IMR-90 (cell line): ENCODE measurements around the gene KDM3A. TPM values are rescaled to one million over a fixed set of nuclear protein-coding genes. Genes with fewer than 3 reads are reported as not detected.

ENCODE experiments used
- ATAC-seq: fragments of 200-7000 bp; cut with Tn5 transposase; 2 replicates; pipeline ENCODE4 v1.9.1; 2020; ENCODE audit warnings: low read depth, mild to moderate bottlenecking, moderate library complexity
- BruUV-seq: library from RNA; stranded (reverse); fragments of 400-500 nt; replicated peaks from 2 replicates; lab custom pipeline; 2021; lab: Mats Ljungman, UMichigan
- CTCF ChIA-PET: fragments of 300-600 bp; formaldehyde crosslinking; extraction: SDS; loops from one replicate; lab custom pipeline; 2021; ENCODE audit warnings: antibody characterized with exemption; lab: Yijun Ruan, JAX
- POLR2A ChIA-PET: fragments of 300-600 bp; sonication (Branson Sonifier 250); formaldehyde crosslinking; loops from one replicate; lab custom pipeline; 2022; ENCODE audit warnings: antibody characterized with exemption; ENCODE audit not compliant: unreplicated experiment; lab: Charles Lee
- DNase-seq: peaks from one replicate; pipeline ENCODE4 v3.0.0; 2013
- H2AFZ ChIP-seq: replicated peaks from 2 replicates; pipeline ENCODE3; 2013; ENCODE audit warnings: low read length, mild to moderate bottlenecking; ENCODE audit not compliant: poor library complexity
- H2AK5ac ChIP-seq: 2 replicates; pipeline ENCODE4 v1.6.1; 2013; ENCODE audit warnings: low read depth, low read length, inconsistent platforms
- H2AK9ac ChIP-seq: replicated peaks from 2 replicates; pipeline ENCODE3; 2013; ENCODE audit warnings: mild to moderate bottlenecking, low read depth, low read length, moderate library complexity; ENCODE audit not compliant: poor library complexity
- H2BK120ac ChIP-seq: 2 replicates; pipeline ENCODE4 v1.6.1; 2013; ENCODE audit warnings: low read depth, low read length, inconsistent platforms
- H2BK15ac ChIP-seq: 3 replicates; pipeline ENCODE4 v1.6.1; 2013; ENCODE audit warnings: low read depth, low read length, inconsistent platforms
- H2BK20ac ChIP-seq: 2 replicates; pipeline ENCODE4 v1.6.1; 2013; ENCODE audit warnings: low read depth, mild to moderate bottlenecking, inconsistent platforms, low read length, moderate library complexity
- H2BK5ac ChIP-seq: 2 replicates; pipeline ENCODE4 v1.6.1; 2013; ENCODE audit warnings: mild to moderate bottlenecking, low read depth, low read length, inconsistent platforms; ENCODE audit not compliant: poor library complexity, severe bottlenecking
- H3K14ac ChIP-seq: replicated peaks from 2 replicates; pipeline ENCODE4 v1.6.1; 2013; ENCODE audit warnings: low read depth, low read length, inconsistent platforms
- H3K18ac ChIP-seq: 2 replicates; pipeline ENCODE4 v1.6.1; 2013; ENCODE audit warnings: low read depth, low read length, control low read depth
- H3K23ac ChIP-seq: 2 replicates; pipeline ENCODE4 v1.6.1; 2013; ENCODE audit warnings: low read depth, low read length, inconsistent platforms
- H3K27ac ChIP-seq: 2 replicates; pipeline ENCODE4 v1.5.1; 2013; ENCODE audit warnings: mild to moderate bottlenecking, control low read depth, low read length; ENCODE audit not compliant: insufficient read depth
- H3K27me3 ChIP-seq: 2 replicates; pipeline ENCODE4 v1.6.1; 2013; ENCODE audit warnings: low read length; ENCODE audit not compliant: control insufficient read depth, insufficient read depth
- H3K36me3 ChIP-seq: 2 replicates; pipeline ENCODE4 v1.6.1; 2013; ENCODE audit warnings: low read length, mixed read lengths; ENCODE audit not compliant: control insufficient read depth, insufficient read depth
- H3K4ac ChIP-seq: 2 replicates; pipeline ENCODE4 v1.6.1; 2013; ENCODE audit warnings: low read depth, low read length, inconsistent platforms
- H3K4me1 ChIP-seq: 2 replicates; pipeline ENCODE4 v1.6.1; 2013; ENCODE audit warnings: low read length, mixed read lengths; ENCODE audit not compliant: control insufficient read depth, insufficient read depth
- H3K4me2 ChIP-seq: 2 replicates; pipeline ENCODE4 v1.6.1; 2013; ENCODE audit warnings: low read depth, mild to moderate bottlenecking, control low read depth, low read length, moderate library complexity
- H3K4me3 ChIP-seq: 2 replicates; pipeline ENCODE4 v1.5.1; 2013; ENCODE audit warnings: low read depth, mild to moderate bottlenecking, control low read depth, low read length, moderate library complexity; ENCODE audit not compliant: insufficient read depth
- H3K56ac ChIP-seq: 2 replicates; pipeline ENCODE4 v1.6.1; 2013; ENCODE audit warnings: low read length, inconsistent platforms; ENCODE audit not compliant: insufficient read depth; ENCODE audit errors: extremely low read depth
- H3K79me1 ChIP-seq, 2 experiments: 2 replicates each; pipeline ENCODE4 v1.6.1; 2013; ENCODE audit warnings: low read length in 2 of 2, inconsistent platforms in 1 of 2, low read depth in 1 of 2
- H3K9ac ChIP-seq: 2 replicates; pipeline ENCODE4 v1.6.1; 2013; ENCODE audit warnings: low read depth, low read length, control low read depth
- H3K9me1 ChIP-seq: 2 replicates; pipeline ENCODE4 v1.6.1; 2013; ENCODE audit warnings: low read length, inconsistent platforms; ENCODE audit not compliant: insufficient read depth
- H3K9me3 ChIP-seq: 2 replicates; pipeline ENCODE4 v1.6.1; 2013; ENCODE audit warnings: low read length; ENCODE audit not compliant: control insufficient read depth, insufficient read depth
- H4K20me1 ChIP-seq: 2 replicates; pipeline ENCODE4 v1.6.1; 2013; ENCODE audit warnings: low read length, inconsistent platforms; ENCODE audit not compliant: insufficient read depth
- H4K5ac ChIP-seq: 2 replicates; pipeline ENCODE4 v1.6.1; 2013; ENCODE audit warnings: mild to moderate bottlenecking, low read depth, low read length, control low read depth
- H4K8ac ChIP-seq, 2 experiments: 2 replicates each; pipeline ENCODE4 v1.6.1; 2013; ENCODE audit warnings: low read depth in 2 of 2, low read length in 2 of 2, control low read depth in 1 of 2, inconsistent platforms in 1 of 2
- H4K91ac ChIP-seq: 2 replicates; pipeline ENCODE4 v1.6.1; 2013; ENCODE audit warnings: low read depth, low read length, inconsistent platforms; ENCODE audit not compliant: insufficient read depth
- BHLHE40 ChIP-seq: fragments of 150-350 bp; IDR thresholded peaks from 2 replicates; pipeline ENCODE4 v1.6.1; 2016; ENCODE audit warnings: mild to moderate bottlenecking, low read depth, low read length
- CEBPB ChIP-seq: IDR thresholded peaks from 2 replicates; pipeline ENCODE4 v1.6.1; 2012; ENCODE audit warnings: low read depth, low read length, improper control_type of control experiment
- CHD1 ChIP-seq: IDR thresholded peaks from 2 replicates; pipeline ENCODE4 v1.6.1; 2012; ENCODE audit warnings: low read depth, low read length, improper control_type of control experiment
- ELK1 ChIP-seq: fragments of 150-350 bp; IDR thresholded peaks from 2 replicates; pipeline ENCODE4 v1.6.1; 2016; ENCODE audit warnings: low read depth, mild to moderate bottlenecking, low read length, moderate library complexity, borderline replicate concordance
- FOS ChIP-seq: fragments of 150-350 bp; IDR thresholded peaks from 2 replicates; pipeline ENCODE4 v1.6.1; 2016; ENCODE audit warnings: low read depth, low read length
- MAFK ChIP-seq: IDR thresholded peaks from 2 replicates; pipeline ENCODE4 v1.6.1; 2012; ENCODE audit warnings: low read depth, low read length, improper control_type of control experiment
- MAZ ChIP-seq: IDR thresholded peaks from 2 replicates; pipeline ENCODE4 v1.6.1; 2012; ENCODE audit warnings: low read depth, mild to moderate bottlenecking, low read length, improper control_type of control experiment, moderate library complexity, borderline replicate concordance
- MXI1 ChIP-seq: IDR thresholded peaks from 2 replicates; pipeline ENCODE4 v1.6.1; 2012; ENCODE audit warnings: low read depth, mild to moderate bottlenecking, low read length, moderate library complexity, borderline replicate concordance
- NFE2L2 ChIP-seq: fragments of 150-350 bp; IDR thresholded peaks from 2 replicates; pipeline ENCODE4 v1.6.1; 2016; ENCODE audit warnings: low read depth, mild to moderate bottlenecking, low read length
- POLR2A ChIP-seq: IDR thresholded peaks from 2 replicates; pipeline ENCODE4 v1.6.1; 2012; ENCODE audit warnings: mild to moderate bottlenecking, low read depth, low read length
- RAD21 ChIP-seq: IDR thresholded peaks from 2 replicates; pipeline ENCODE4 v1.6.1; 2012; ENCODE audit warnings: low read length, improper control_type of control experiment
- RCOR1 ChIP-seq: IDR thresholded peaks from 2 replicates; pipeline ENCODE4 v1.6.1; 2012; ENCODE audit warnings: mild to moderate bottlenecking, low read length, improper control_type of control experiment; ENCODE audit not compliant: insufficient replicate concordance
- RFX5 ChIP-seq: IDR thresholded peaks from 2 replicates; pipeline ENCODE4 v1.8.0; 2012; ENCODE audit warnings: low read depth, mild to moderate bottlenecking, low read length, moderate library complexity
- SMC3 ChIP-seq: fragments of 150-350 bp; IDR thresholded peaks from 2 replicates; pipeline ENCODE4 v1.6.1; 2016; ENCODE audit warnings: low read depth, mild to moderate bottlenecking, antibody characterized with exemption, low read length, moderate library complexity
- USF2 ChIP-seq: fragments of 150-350 bp; IDR thresholded peaks from 2 replicates; pipeline ENCODE4 v1.6.1; 2017; ENCODE audit warnings: mild to moderate bottlenecking, antibody characterized with exemption, low read length, low read depth
- WGBS, 2 experiments: methylation state at CpG; one replicate each; pipeline versions ENCODE4 v1.1.5 to v1.1.7; 2013; ENCODE audit warnings: missing lambda C conversion rate in 2 of 2; ENCODE audit not compliant: insufficient read length in 1 of 2; ENCODE audit errors: extremely low coverage in 2 of 2; 5-methylcytosine and 5-hydroxymethylcytosine counted together
- dilution Hi-C: fragments of 300-500 bp; cut with HindIII; formaldehyde crosslinking; loops from one replicate; pipeline ENCODE4 v1.14.3; 2018; ENCODE audit warnings: low sequenced_read_pairs; ENCODE audit not compliant: unreplicated experiment
- in situ Hi-C: fragments of 300-500 bp; cut with MboI; formaldehyde crosslinking; loops from 3 replicates; pipeline ENCODE4 v1.14.3; 2019; ENCODE audit warnings: low sequenced_read_pairs, inconsistent platforms, mixed read lengths
- intact Hi-C: fragments of 100-400 bp; cut with micrococcal nuclease; formaldehyde crosslinking; loops from 2 replicates; pipeline ENCODE4 v1.10.0; 2022
- polyA plus RNA-seq, 3 experiments: library from polyadenylated mRNA; depleted of rRNA; stranded (reverse); fragments of >200 nt; gene quantifications; 2 replicates each; pipeline ENCODE4 v1.2.3, GENCODE V29; 2012; ENCODE audit warnings: low replicate concordance in 1 of 3
- total RNA-seq: library from RNA; depleted of rRNA; stranded (reverse); fragments of >200 nt; gene quantifications from 2 replicates; pipeline ENCODE4 v1.2.3, GENCODE V29; 2012
- TF ChIP-seq, protein P1 (sequence below): conservative IDR thresholded peaks from 2 replicates; pipeline ENCODE4 v1.5.1; 2012; ENCODE audit warnings: mild to moderate bottlenecking, low read depth, low read length, improper control_type of control experiment

Gene KDM3A
- total and polyA plus RNA-seq, 2 of the 4 experiments (the other 2 are of a cell fraction) = 24.8 to 33.3 TPM

DNA sequence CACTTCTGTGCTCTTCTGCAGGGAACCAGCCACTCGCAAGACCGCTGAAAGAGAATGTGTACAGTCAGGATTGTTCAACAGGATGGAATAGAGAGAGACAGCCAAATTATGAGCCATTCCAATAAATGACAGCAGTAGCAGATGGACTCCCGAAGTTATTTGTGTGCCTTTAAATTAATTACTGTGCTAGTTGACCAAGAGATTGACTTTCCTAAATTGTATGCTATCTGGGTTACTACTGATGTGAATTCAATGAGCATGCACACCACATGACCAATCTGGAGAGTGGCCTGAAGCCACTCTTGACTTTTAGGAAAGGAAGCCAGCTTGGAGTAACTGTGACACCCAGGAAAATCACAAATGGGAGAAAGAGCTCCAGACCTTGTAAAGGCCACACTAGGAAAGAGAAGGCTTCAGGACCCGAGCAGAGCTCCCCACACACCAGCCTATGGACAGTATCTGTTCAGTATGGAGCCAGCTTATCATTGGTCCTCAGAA is 69.3 kb downstream of the KDM3A start:
- no peak overlapping the region for H3K4me3 ChIP-seq
- H3K36me3 ChIP-seq = peaks cover 16% of the 10 kb centered on the region
- H3K27me3 ChIP-seq = no peaks in the 10 kb centered on the region
- H3K9me1 ChIP-seq = 0 out of 2 replicates have a peak, but pooled peaks cover 4% of the 10 kb centered on the region
- no peak for TF ChIP-seq RFX5
- no peak for TF ChIP-seq MAFK
- no peak for TF ChIP-seq SMC3
- TF ChIP-seq CHD1 = no peak
- TF ChIP-seq RAD21 = no peak
- TF ChIP-seq MAZ = no peak
- TF ChIP-seq BHLHE40 = no peak
- TF ChIP-seq RCOR1 = no peak
- TF ChIP-seq NFE2L2 = no peak
- TF ChIP-seq MXI1 = no peak
- no peak for TF ChIP-seq USF2
- no peak for TF ChIP-seq POLR2A
- TF ChIP-seq CEBPB = no peak
- TF ChIP-seq FOS = no peak
- TF ChIP-seq ELK1 = no peak
- TF ChIP-seq, protein P1, sequence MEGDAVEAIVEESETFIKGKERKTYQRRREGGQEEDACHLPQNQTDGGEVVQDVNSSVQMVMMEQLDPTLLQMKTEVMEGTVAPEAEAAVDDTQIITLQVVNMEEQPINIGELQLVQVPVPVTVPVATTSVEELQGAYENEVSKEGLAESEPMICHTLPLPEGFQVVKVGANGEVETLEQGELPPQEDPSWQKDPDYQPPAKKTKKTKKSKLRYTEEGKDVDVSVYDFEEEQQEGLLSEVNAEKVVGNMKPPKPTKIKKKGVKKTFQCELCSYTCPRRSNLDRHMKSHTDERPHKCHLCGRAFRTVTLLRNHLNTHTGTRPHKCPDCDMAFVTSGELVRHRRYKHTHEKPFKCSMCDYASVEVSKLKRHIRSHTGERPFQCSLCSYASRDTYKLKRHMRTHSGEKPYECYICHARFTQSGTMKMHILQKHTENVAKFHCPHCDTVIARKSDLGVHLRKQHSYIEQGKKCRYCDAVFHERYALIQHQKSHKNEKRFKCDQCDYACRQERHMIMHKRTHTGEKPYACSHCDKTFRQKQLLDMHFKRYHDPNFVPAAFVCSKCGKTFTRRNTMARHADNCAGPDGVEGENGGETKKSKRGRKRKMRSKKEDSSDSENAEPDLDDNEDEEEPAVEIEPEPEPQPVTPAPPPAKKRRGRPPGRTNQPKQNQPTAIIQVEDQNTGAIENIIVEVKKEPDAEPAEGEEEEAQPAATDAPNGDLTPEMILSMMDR = no peak
- ChIA-PET POLR2A (no interaction called here), CTCF (no interaction called here)
- no peak overlapping the region for H4K8ac ChIP-seq
- no peak overlapping the region for H3K4me2 ChIP-seq
- intact Hi-C loops (no loop called here), dilution Hi-C loops (no loop called here), in situ Hi-C loops (loop anchor here (10.0 kb wide), 1 partner anchor 94 kb away; no protein-coding TSS in a partner anchor)
- no peak overlapping the region for H3K23ac ChIP-seq
- H3K18ac ChIP-seq = no peak overlapping the region
- DNase-seq = no peak
- no peak overlapping the region for H2BK15ac ChIP-seq
- no peak overlapping the region for H2AK5ac ChIP-seq
- H3K56ac ChIP-seq = no peak overlapping the region
- H4K91ac ChIP-seq = no peak overlapping the region
- H3K9ac ChIP-seq = no peak overlapping the region
- H4K20me1 ChIP-seq = no peaks in the 10 kb centered on the region; the same call in 1 of the 2 replicates
- H2AFZ ChIP-seq = no peak overlapping the region
- H3K79me1 ChIP-seq = peaks cover 3 to 9% of the 10 kb centered on the region in 2 experiments; a peak in 1 of 4 replicates
- H2BK20ac ChIP-seq = no peak overlapping the region
- no peaks in the 10 kb centered on the region for H3K9me3 ChIP-seq
- no peak overlapping the region for H2BK5ac ChIP-seq
- no peaks in the 10 kb centered on the region for H3K4me1 ChIP-seq
- no peak overlapping the region for H4K5ac ChIP-seq
- H2AK9ac ChIP-seq = no peak overlapping the region
- BruUV-seq = no TSS peak
- 100% methylated on average over 2 of the region's 4 CpGs; no CpG with 5 or more reads in 1 of the 2 experiments for WGBS, 2 experiments
- no peak overlapping the region for H2BK120ac ChIP-seq
- H3K4ac ChIP-seq = no peak overlapping the region
- ATAC-seq = no peak
- no peak overlapping the region for H3K27ac ChIP-seq
- H3K14ac ChIP-seq = no peak overlapping the region
